K562 (cell line): ENCODE measurements around the gene BLOC1S4. TPM values are rescaled to one million over a fixed set of nuclear protein-coding genes. Genes with fewer than 3 reads are reported as not detected.

ENCODE experiments used
- BACH1 ChIP-seq: fragments of 200-800 bp; sonication (Bioruptor generic); IDR thresholded peaks from 2 replicates; pipeline ENCODE4 v1.6.1; 2016; ENCODE audit warnings: missing genetic modification characterization, missing compliant biosample characterization
- BDP1 ChIP-seq: IDR thresholded peaks from 3 replicates; pipeline ENCODE4 v1.6.1; 2011; ENCODE audit not compliant: insufficient read length, insufficient read depth
- CHD4 ChIP-seq: fragments of 200-600 bp; sonication (generic); IDR thresholded peaks from 3 replicates; pipeline ENCODE4 v1.6.1; 2012; ENCODE audit warnings: low read depth, mild to moderate bottlenecking, mixed read lengths, low read length, inconsistent platforms; ENCODE audit not compliant: insufficient read depth, insufficient replicate concordance, poor library complexity, severe bottlenecking
- E2F3 ChIP-seq: fragments of 250-450 bp; sonication (Bioruptor Pico); IDR thresholded peaks from 2 replicates; pipeline ENCODE4 v1.4.0; 2020; ENCODE audit warnings: mild to moderate bottlenecking
- FOXK2 ChIP-seq, 2 experiments: fragments of 450-650 bp; IDR thresholded peaks in 1 of 2; conservative IDR thresholded peaks in 1 of 2; 2 replicates each; pipeline ENCODE4 v1.6.1; 2016; ENCODE audit warnings: low read depth in 2 of 2, mild to moderate bottlenecking in 1 of 2
- GATAD2B ChIP-seq: fragments of 450-650 bp; IDR thresholded peaks from 2 replicates; pipeline ENCODE4 v1.6.1; 2017; ENCODE audit warnings: mild to moderate bottlenecking, borderline replicate concordance
- NCOA6 ChIP-seq: fragments of 450-650 bp; IDR thresholded peaks from 2 replicates; pipeline ENCODE4 v1.6.1; 2017; ENCODE audit warnings: mild to moderate bottlenecking
- NR1H2 ChIP-seq: sonication (generic); formaldehyde crosslinking; IDR thresholded peaks from 2 replicates; pipeline ENCODE4 v1.4.0; 2020; ENCODE audit warnings: mild to moderate bottlenecking, missing genetic modification reagents
- PHB2 ChIP-seq: fragments of 450-650 bp; IDR thresholded peaks from 2 replicates; pipeline ENCODE4 v1.6.1; 2017; ENCODE audit warnings: low read depth
- ZNF140 ChIP-seq: fragments of 250-450 bp; sonication (Bioruptor Pico); IDR thresholded peaks from 2 replicates; pipeline ENCODE4 v1.8.0; 2021; ENCODE audit warnings: moderate library complexity, mild to moderate bottlenecking, inconsistent platforms
- ZNF197 ChIP-seq: fragments of 200-800 bp; sonication (Bioruptor generic); IDR thresholded peaks from 2 replicates; pipeline ENCODE4 v1.6.1; 2016; ENCODE audit warnings: low read depth, missing genetic modification characterization, missing compliant biosample characterization
- ZNF408 ChIP-seq: fragments of 250-450 bp; sonication (Bioruptor Pico); IDR thresholded peaks from 2 replicates; pipeline ENCODE4 v1.4.0; 2020; ENCODE audit warnings: low read depth, mild to moderate bottlenecking, moderate library complexity
- ZNF57 ChIP-seq: fragments of 450-650 bp; formaldehyde crosslinking; IDR thresholded peaks from 2 replicates; pipeline ENCODE4 v1.4.0; 2020; ENCODE audit warnings: mild to moderate bottlenecking, moderate library complexity
- polyA plus RNA-seq, 8 experiments: library from polyadenylated mRNA; depleted of rRNA in 4 of 8; stranded (reverse) in 5 of 8; unstranded in 3 of 8; fragments of >200 nt; fragmentation: Nextera tagmentation in 2 of 8; fragmentation: Illumina TruSeq in 1 of 8; extraction: Ambion mirVana in 2 of 8; extraction: Trizol in 1 of 8; gene quantifications; 2 replicates each; pipeline versions ENCODE4 v1.2.1 to v1.2.3, GENCODE V29; 2011 to 2014; ENCODE audit warnings: inconsistent platforms in 1 of 8, missing spikeins in 1 of 8
- total RNA-seq, 7 experiments: library from RNA; depleted of rRNA in 6 of 7; stranded (reverse); fragments of >200 nt in 6 of 7; fragmentation: Illumina TruSeq in 2 of 7; extraction: Trizol in 2 of 7; gene quantifications; 2 replicates each; pipeline versions ENCODE4 v1.2.1 to v1.2.3, GENCODE V29; 2011 to 2021; ENCODE audit warnings: low replicate concordance in 1 of 7
- TF ChIP-seq, protein P1 (sequence below): fragments of 250-450 bp; sonication (Bioruptor Pico); IDR thresholded peaks from 2 replicates; pipeline ENCODE4 v1.8.0; 2022; ENCODE audit warnings: inconsistent platforms, mild to moderate bottlenecking, moderate library complexity, borderline replicate concordance
- TF ChIP-seq, protein P2 (sequence below): sonication (generic); formaldehyde crosslinking; IDR thresholded peaks from 2 replicates; pipeline ENCODE4 v1.9.0; 2022; ENCODE audit warnings: mild to moderate bottlenecking, missing genetic modification reagents
- TF ChIP-seq, protein P3 (sequence below): fragments of 450-650 bp; conservative IDR thresholded peaks from 2 replicates; pipeline ENCODE4 v1.6.1; 2016; ENCODE audit warnings: missing genetic modification characterization, low read depth, mild to moderate bottlenecking, control low read depth, missing compliant biosample characterization
- TF ChIP-seq, protein P4 (sequence below): fragments of 250-450 bp; sonication (Bioruptor Pico); IDR thresholded peaks from 2 replicates; pipeline ENCODE4 v1.8.0; 2022; ENCODE audit warnings: inconsistent platforms
- TF ChIP-seq, protein P5 (sequence below), 3 experiments: fragments of 200-800 bp in 1 of 3; sonication (Bioruptor generic) in 1 of 3; sonication (generic) in 1 of 3; formaldehyde crosslinking in 1 of 3; IDR thresholded peaks; 2 replicates each; pipeline versions ENCODE4 v1.6.1 to v1.8.0; 2016 to 2022; ENCODE audit warnings: mild to moderate bottlenecking in 2 of 3, missing compliant biosample characterization in 2 of 3, missing genetic modification characterization in 2 of 3, missing genetic modification reagents in 1 of 3
- TF ChIP-seq, protein P6 (sequence below): sonication (generic); formaldehyde crosslinking; IDR thresholded peaks from 2 replicates; pipeline ENCODE4 v1.8.1; 2023; ENCODE audit warnings: mild to moderate bottlenecking, missing genetic modification reagents

BLOC1S4 gene
- total and polyA plus RNA-seq, 9 of the 15 experiments (the other 6 are each of a cell fraction or from before 2014, with no cell fraction given) = 3.1 to 31.6 (median 11.2) TPM

DNA sequence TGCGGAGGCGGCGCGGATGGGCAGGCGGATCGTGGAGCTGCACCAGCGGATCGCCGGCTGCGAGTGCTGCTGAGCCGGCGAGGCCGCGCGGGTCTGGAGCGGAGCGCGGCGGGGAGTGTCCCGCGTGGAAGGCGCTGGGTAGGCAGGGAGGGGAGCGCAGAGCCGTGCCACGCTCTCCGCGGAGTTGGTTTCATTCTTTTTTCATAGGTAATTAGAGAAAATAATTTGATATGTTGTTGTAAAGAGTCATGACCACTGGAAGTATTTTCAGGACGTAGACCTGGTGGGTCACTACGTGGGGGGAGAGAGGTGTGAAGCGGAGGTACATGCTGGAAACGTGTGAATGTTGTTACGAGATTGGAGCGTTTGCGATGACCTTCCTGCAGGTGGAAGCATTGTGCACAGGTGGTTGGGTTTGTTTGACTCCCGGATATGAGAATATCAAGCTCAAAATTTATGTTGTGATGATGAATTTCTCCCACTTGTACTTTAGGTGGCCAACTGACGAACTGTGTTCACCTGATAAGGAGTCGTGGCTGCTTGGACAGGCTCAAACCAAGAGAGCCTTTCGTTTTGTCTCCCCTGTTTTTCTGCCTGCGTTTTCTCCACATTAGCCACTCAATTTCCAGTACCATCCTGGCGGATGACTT lies 41.3 kb upstream of the BLOC1S4 start (continued):
- TF ChIP-seq, protein P1, sequence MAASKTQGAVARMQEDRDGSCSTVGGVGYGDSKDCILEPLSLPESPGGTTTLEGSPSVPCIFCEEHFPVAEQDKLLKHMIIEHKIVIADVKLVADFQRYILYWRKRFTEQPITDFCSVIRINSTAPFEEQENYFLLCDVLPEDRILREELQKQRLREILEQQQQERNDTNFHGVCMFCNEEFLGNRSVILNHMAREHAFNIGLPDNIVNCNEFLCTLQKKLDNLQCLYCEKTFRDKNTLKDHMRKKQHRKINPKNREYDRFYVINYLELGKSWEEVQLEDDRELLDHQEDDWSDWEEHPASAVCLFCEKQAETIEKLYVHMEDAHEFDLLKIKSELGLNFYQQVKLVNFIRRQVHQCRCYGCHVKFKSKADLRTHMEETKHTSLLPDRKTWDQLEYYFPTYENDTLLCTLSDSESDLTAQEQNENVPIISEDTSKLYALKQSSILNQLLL (CRISPR knock-in tag) = no peak
- no peak for TF ChIP-seq E2F3 (CRISPR knock-in tag)
- TF ChIP-seq NR1H2 = no peak
- TF ChIP-seq ZNF140 (CRISPR knock-in tag) = no peak
- TF ChIP-seq GATAD2B = no peak
- TF ChIP-seq NCOA6 = no peak
- peak in 1 of 2 experiments; percentile 45; a peak in 2 of 4 replicates for TF ChIP-seq FOXK2 (conservative IDR thresholded peaks at IDR 0.05 in 1 of 2, IDR thresholded peaks at IDR 0.05 in 1 of 2; ENCODE audit: low read depth in 2 of 2)
- TF ChIP-seq, protein P2, sequence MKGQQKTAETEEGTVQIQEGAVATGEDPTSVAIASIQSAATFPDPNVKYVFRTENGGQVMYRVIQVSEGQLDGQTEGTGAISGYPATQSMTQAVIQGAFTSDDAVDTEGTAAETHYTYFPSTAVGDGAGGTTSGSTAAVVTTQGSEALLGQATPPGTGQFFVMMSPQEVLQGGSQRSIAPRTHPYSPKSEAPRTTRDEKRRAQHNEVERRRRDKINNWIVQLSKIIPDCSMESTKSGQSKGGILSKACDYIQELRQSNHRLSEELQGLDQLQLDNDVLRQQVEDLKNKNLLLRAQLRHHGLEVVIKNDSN (CRISPR knock-in tag) = no peak
- no peak for TF ChIP-seq CHD4
- TF ChIP-seq, protein P3, sequence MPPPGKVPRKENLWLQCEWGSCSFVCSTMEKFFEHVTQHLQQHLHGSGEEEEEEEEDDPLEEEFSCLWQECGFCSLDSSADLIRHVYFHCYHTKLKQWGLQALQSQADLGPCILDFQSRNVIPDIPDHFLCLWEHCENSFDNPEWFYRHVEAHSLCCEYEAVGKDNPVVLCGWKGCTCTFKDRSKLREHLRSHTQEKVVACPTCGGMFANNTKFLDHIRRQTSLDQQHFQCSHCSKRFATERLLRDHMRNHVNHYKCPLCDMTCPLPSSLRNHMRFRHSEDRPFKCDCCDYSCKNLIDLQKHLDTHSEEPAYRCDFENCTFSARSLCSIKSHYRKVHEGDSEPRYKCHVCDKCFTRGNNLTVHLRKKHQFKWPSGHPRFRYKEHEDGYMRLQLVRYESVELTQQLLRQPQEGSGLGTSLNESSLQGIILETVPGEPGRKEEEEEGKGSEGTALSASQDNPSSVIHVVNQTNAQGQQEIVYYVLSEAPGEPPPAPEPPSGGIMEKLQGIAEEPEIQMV (tag) = no peak
- no peak for TF ChIP-seq ZNF408 (CRISPR knock-in tag)
- TF ChIP-seq, protein P4, sequence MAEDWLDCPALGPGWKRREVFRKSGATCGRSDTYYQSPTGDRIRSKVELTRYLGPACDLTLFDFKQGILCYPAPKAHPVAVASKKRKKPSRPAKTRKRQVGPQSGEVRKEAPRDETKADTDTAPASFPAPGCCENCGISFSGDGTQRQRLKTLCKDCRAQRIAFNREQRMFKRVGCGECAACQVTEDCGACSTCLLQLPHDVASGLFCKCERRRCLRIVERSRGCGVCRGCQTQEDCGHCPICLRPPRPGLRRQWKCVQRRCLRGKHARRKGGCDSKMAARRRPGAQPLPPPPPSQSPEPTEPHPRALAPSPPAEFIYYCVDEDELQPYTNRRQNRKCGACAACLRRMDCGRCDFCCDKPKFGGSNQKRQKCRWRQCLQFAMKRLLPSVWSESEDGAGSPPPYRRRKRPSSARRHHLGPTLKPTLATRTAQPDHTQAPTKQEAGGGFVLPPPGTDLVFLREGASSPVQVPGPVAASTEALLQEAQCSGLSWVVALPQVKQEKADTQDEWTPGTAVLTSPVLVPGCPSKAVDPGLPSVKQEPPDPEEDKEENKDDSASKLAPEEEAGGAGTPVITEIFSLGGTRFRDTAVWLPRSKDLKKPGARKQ (CRISPR knock-in tag) = no peak
- 0 out of 2 replicates have a peak, but pooled peaks have one; percentile 25 for TF ChIP-seq PHB2
- no peak for TF ChIP-seq BACH1 (tag)
- no peak for TF ChIP-seq BDP1
- TF ChIP-seq, protein P5, sequence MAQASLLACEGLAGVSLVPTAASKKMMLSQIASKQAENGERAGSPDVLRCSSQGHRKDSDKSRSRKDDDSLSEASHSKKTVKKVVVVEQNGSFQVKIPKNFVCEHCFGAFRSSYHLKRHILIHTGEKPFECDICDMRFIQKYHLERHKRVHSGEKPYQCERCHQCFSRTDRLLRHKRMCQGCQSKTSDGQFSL (CRISPR knock-in tag; IDR thresholded peaks at IDR 0.05) = 0 out of 2 replicates have a peak, but pooled peaks have one; percentile 41
- TF ChIP-seq, protein P5 (tag; IDR thresholded peaks at IDR 0.05) = no peak
- no peak for TF ChIP-seq ZNF197 (CRISPR knock-in tag)
- TF ChIP-seq ZNF57 (CRISPR knock-in tag) = no peak
- TF ChIP-seq, protein P6, sequence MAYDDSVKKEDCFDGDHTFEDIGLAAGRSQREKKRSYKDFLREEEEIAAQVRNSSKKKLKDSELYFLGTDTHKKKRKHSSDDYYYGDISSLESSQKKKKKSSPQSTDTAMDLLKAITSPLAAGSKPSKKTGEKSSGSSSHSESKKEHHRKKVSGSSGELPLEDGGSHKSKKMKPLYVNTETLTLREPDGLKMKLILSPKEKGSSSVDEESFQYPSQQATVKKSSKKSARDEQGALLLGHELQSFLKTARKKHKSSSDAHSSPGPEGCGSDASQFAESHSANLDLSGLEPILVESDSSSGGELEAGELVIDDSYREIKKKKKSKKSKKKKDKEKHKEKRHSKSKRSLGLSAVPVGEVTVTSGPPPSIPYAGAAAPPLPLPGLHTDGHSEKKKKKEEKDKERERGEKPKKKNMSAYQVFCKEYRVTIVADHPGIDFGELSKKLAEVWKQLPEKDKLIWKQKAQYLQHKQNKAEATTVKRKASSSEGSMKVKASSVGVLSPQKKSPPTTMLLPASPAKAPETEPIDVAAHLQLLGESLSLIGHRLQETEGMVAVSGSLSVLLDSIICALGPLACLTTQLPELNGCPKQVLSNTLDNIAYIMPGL (CRISPR knock-in tag) = 0 out of 2 replicates have a peak, but pooled peaks have one; percentile 45
